GM21717 (cell line): Measurements from ENCODE around the gene ATG2A.

Source experiments
- ATAC-seq: cut with Tn5 transposase; IDR thresholded peaks from one replicate; pipeline ENCODE4 v1.9.1; 2021; ENCODE audit warnings: mild to moderate bottlenecking, moderate library complexity; ENCODE audit not compliant: unreplicated experiment

Gene ATG2A

GRCh38 chr11:64916775-64917662 is at the start of gene ATG2A:
TSS of gene ATG2A (minus strand) at chr11:64917209. CDS start at chr11:64917135, 74 bp downstream.
- ATAC-seq, result peak; percentile 80

- no peak for ATAC-seq
These were observed 46.1 kb upstream of the ATG2A start for GRCh38 chr11:64963072-64963631.

DNA sequence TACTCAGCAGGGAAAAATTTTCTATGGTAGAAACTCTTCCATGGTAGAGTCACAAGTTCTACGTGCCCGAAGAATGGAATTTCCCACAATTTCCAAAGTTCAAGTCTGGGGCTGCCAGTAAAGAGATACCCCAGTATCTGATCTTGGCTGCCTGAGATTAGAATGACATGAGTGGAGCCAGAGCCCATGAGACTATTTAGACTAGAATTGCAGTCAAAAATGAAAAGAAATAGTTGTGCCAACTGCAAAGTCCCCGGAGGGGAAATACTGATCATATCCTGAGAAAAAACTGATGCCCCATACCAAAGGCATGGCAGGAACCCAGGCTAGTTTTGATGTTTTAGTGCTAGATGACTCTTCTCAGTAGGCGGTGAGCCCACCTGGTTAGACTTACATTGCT is 43.7 kb upstream of the ATG2A start:
- ATAC-seq, result no peak

DNA sequence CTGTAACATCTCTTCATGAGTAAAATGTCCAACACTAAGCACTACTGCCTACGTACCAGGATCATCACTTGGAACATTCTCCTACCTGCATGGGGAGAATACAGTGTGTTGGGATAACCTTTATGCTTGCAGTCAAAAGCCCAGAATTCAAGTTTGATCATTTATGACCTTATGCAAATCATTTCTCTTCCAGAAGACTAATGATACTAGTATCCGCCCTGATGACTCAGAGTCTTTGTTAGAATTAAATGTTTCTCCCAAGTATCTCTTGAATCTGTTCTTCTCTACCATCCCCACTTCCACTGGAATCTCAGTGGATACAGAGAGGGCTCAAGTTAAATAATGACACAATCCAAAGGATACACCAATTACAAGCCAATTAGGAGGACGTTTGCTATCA is 42.5 kb upstream of the ATG2A start:
- no peak for ATAC-seq

DNA sequence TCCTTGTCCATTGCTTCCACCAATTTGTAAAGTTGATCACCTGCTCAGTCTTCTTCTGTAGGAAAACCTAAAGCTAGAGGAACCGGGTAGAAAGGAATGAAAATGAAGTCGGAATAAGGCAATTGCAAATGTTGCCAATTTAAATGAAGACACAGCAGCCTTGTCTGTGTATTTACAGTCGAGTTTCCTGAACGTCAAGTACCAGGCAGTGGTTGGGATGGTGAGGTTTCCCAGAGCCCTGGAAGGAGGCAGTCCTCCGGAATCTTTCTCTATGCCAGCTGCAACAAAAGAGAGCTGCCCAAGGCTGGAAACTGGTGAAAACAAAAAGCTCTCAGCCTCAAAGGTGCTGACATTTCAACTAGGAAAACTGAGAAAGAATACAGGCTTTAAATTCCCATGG is 37.2 kb upstream of the ATG2A start:
- ATAC-seq, result no peak

DNA sequence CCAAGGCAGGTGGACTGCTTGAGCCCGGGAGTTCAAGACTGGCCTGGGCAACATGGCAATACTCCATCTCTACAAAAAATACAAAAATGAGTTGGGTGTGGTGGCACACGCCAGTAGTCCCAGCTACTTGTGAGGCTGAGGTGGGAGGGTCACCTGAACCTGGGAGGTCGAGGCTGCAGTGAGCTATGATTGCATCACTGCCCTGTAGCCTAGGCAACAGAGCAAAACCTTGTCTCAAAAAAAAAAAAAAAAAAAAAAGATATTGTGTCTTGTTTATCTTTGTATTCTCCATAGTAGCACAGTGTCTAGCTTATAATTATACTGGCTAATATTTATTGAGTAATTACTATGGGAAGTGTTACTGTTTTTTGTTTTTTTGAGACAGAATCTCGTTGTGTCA is 34.5 kb upstream of the ATG2A start:
- no peak for ATAC-seq

GRCh38 chr11:64947208-64947814 is 30.3 kb upstream of the ATG2A start:
- no peak for ATAC-seq

- no peak for ATAC-seq
These were observed 19.5 kb upstream of the ATG2A start for GRCh38 chr11:64936539-64936938.

GRCh38 chr11:64935359-64936081 is 18.5 kb upstream of the ATG2A start, which contains the start of gene GPHA2:
TSS of gene GPHA2 (minus strand) at chr11:64935893. CDS start at chr11:64935460, 433 bp downstream.
- ATAC-seq, result no peak

DNA sequence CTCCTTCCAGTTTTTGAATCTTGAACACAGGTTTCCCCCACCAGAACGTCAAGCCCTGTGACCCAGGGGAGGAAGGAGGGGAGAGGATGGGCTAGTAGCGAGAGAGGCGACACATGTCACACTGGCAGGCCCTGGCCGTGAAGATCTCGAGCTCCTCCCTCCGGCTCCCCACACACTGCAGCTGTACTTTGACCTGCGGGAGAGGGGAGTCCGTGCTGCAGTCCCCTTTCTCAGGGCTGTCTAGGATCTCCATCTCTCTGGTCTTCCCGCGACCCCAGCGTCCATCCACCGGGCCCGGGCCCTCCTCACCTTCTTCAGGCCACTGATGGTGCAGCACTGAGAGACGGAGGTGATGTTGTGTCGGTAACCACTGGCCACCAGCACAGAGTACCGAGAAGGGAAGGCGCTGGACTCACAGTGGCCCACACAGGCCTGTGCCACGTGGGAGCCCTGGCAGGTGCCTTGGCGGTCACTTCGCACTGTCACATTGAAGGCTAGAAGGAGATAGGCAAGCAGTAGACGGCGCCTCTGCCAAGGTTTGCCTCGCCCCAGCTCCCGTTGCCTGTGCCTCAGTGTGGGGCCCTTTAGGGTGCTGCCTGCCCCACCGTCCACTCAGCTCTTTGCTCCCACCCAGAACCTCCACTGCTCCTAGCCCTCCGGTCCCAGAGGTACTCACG is 17.8 kb upstream of the ATG2A start:
- ATAC-seq, result no peak

GRCh38 chr11:64933935-64934681 is 17.1 kb upstream of the ATG2A start:
- no peak for ATAC-seq

- ATAC-seq, result no peak
These were observed 16.4 kb upstream of the ATG2A start for GRCh38 chr11:64933213-64933934.

DNA sequence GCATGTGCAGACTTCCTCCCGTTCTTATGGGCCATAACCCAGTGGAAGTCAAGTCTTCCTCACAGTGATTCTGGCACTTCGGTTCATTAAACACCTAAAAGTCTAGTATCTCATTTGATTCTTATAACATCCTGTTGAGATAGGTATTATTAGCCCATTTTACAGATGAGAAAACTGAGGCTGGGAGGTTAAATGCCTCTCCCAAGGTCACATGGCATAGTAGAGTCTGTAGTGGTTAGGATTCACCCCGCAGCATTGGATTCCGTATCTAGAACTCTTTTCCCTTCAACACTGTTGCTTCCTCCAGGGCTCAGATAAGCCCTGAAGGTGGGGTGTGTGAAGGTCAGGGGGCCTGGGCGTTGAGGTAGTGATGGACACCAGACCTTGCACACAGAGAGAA is 15.3 kb upstream of the ATG2A start:
- no peak for ATAC-seq

- no peak for ATAC-seq
These were observed 14.3 kb upstream of the ATG2A start for GRCh38 chr11:64931290-64931689.

DNA sequence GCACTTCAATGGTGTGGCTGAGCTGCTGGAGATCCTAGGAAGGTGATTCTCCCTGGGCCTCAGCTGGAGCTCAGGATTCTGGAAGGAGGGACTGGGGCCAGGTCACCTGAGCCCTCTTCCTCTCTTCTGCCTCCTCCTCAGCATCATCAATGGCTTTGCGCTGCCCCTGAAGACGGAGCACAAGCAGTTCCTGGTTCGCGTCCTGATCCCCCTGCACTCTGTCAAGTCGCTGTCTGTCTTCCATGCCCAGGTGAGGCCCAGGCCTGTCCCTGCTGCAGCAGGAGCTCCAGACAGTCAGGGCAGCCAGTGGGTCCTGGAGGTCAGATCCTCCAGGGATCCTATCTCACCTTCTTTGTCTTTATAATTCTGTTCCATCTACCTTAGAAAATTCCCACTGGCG is 13.3 kb upstream of the ATG2A start:
- ATAC-seq, result no peak

- ATAC-seq, result no peak
These were observed 12.6 kb upstream of the ATG2A start for GRCh38 chr11:64929625-64930024.

- ATAC-seq, result no peak
These were observed 11.9 kb upstream of the ATG2A start for GRCh38 chr11:64928957-64929356.

GRCh38 chr11:64926689-64927088 is 9.7 kb upstream of the ATG2A start:
- no peak for ATAC-seq
